ENCODE measurements around the gene CTBP2.
"Not testable (repeated sequence)": the region's sequence is repeated elsewhere in the genome, so short reads cannot be mapped to it uniquely, and the experiment has no call there.

Gene CTBP2

GRCh38 chr10:125158601-125159485 lies 1.5 kb downstream of the CTBP2 start:
- peak; percentile 46 for DNase-seq (ENCODE audit: low spot score)

GRCh38 chr10:125158275-125158600 lies 2.1 kb downstream of the CTBP2 start:
- no peak for DNase-seq (ENCODE audit: low spot score)

GRCh38 chr10:125157505-125157904 lies 2.9 kb downstream of the CTBP2 start:
- no peak for DNase-seq (ENCODE audit: low spot score)

GRCh38 chr10:125156739-125157480 lies 3.5 kb downstream of the CTBP2 start:
- no peak for DNase-seq (ENCODE audit: low spot score)

- no peak for DNase-seq (ENCODE audit: low spot score)
These were observed 4.2 kb downstream of the CTBP2 start for GRCh38 chr10:125156196-125156595.

- peak; percentile 35 for DNase-seq (ENCODE audit: low spot score)
These were observed 5.3 kb downstream of the CTBP2 start for GRCh38 chr10:125155101-125155500.

- DNase-seq (ENCODE audit: low spot score), result no peak
These were observed 5.8 kb downstream of the CTBP2 start for GRCh38 chr10:125154529-125154928.

GRCh38 chr10:125153703-125154490 lies 6.5 kb downstream of the CTBP2 start:
- DNase-seq (ENCODE audit: low spot score), result peak; percentile 40

GRCh38 chr10:125152450-125153368 lies 7.7 kb downstream of the CTBP2 start:
- peak; percentile 37 for DNase-seq (ENCODE audit: low spot score)

GRCh38 chr10:125151553-125152449 lies 8.6 kb downstream of the CTBP2 start:
- DNase-seq (ENCODE audit: low spot score), result no peak

GRCh38 chr10:125151170-125151552 lies 9.2 kb downstream of the CTBP2 start:
- no peak for DNase-seq (ENCODE audit: low spot score)

- not testable (repeated sequence) for DNase-seq (ENCODE audit: low spot score)
These were observed 9.8 kb downstream of the CTBP2 start for GRCh38 chr10:125150376-125151083.

GRCh38 chr10:125149680-125150047 lies 10.7 kb downstream of the CTBP2 start:
- DNase-seq (ENCODE audit: low spot score), result no peak

GRCh38 chr10:125149036-125149679 lies 11.2 kb downstream of the CTBP2 start:
- DNase-seq (ENCODE audit: low spot score), result peak; percentile 70

GRCh38 chr10:125148528-125148927 lies 11.8 kb downstream of the CTBP2 start:
- no peak for DNase-seq (ENCODE audit: low spot score)

GRCh38 chr10:125147971-125148439 lies 12.4 kb downstream of the CTBP2 start:
- DNase-seq (ENCODE audit: low spot score), result peak; percentile 25

GRCh38 chr10:125146791-125147579 lies 13.4 kb downstream of the CTBP2 start:
- peak; percentile 54 for DNase-seq (ENCODE audit: low spot score)

- no peak for DNase-seq (ENCODE audit: low spot score)
These were observed 14.7 kb downstream of the CTBP2 start for GRCh38 chr10:125145636-125146035.

Data from AG08395 (cell line).